CD4-positive, CD25-positive, alpha-beta regulatory T cell (primary cell): Measurements from ENCODE around the gene AUP1. TPM values are rescaled to one million over a fixed set of nuclear protein-coding genes. Genes with fewer than 3 reads are reported as not detected.
"Not testable (repeated sequence)": the region's sequence is repeated elsewhere in the genome, so short reads cannot be mapped to it uniquely, and the experiment has no call there.

Source experiments
- ATAC-seq, 2 donors: fragments of 150-1000 bp; cut with Tn5 transposase; one replicate each; pipeline ENCODE4 v1.10.0; 2021; ENCODE audit warnings: low read depth in 2 of 2, moderate number of reproducible peaks in 2 of 2, moderate library complexity in 1 of 2
- DNase-seq, 3 donors: peaks; one replicate each; pipeline versions ENCODE4 v3.0.0 to v3.0.0-alpha.2; 2012 to 2022; ENCODE audit warnings: mixed read lengths in 1 of 3
- H3K27ac ChIP-seq: one replicate; pipeline ENCODE4 v1.7.0; 2013; ENCODE audit warnings: mild to moderate bottlenecking, low read length; ENCODE audit not compliant: insufficient read depth, poor library complexity, severe bottlenecking
- H3K27me3 ChIP-seq: one replicate; pipeline ENCODE4 v1.7.0; 2013; ENCODE audit warnings: low read length; ENCODE audit not compliant: control insufficient read depth, insufficient read depth
- H3K36me3 ChIP-seq: one replicate; pipeline ENCODE4 v1.7.0; 2013; ENCODE audit warnings: mild to moderate bottlenecking, low read length, moderate library complexity; ENCODE audit not compliant: control insufficient read depth, insufficient read depth
- H3K4me1 ChIP-seq: 2 replicates; pipeline ENCODE4 v1.7.0; 2013; ENCODE audit warnings: mild to moderate bottlenecking, low read length; ENCODE audit not compliant: insufficient read depth, control insufficient read depth, poor library complexity, severe bottlenecking
- H3K4me3 ChIP-seq: one replicate; pipeline ENCODE4 v1.7.0; 2013; ENCODE audit warnings: low read depth, mild to moderate bottlenecking, low read length, moderate library complexity
- H3K9me3 ChIP-seq, 2 experiments: 1 replicate in 1 of 2; 2 replicates in 1 of 2; pipeline ENCODE4 v1.7.0; 2013; ENCODE audit warnings: low read length in 2 of 2, mild to moderate bottlenecking in 1 of 2, moderate library complexity in 1 of 2; ENCODE audit not compliant: control insufficient read depth in 2 of 2
- H3K27ac Mint-ChIP-seq, 3 donors: one replicate each; pipeline ENCODE4 v1.8.0; 2020 to 2022; ENCODE audit warnings: mild to moderate bottlenecking in 3 of 3, mixed read lengths in 3 of 3, moderate library complexity in 2 of 3
- H3K27me3 Mint-ChIP-seq: one replicate; pipeline ENCODE4 v1.8.0; 2022; ENCODE audit warnings: mild to moderate bottlenecking, mixed read lengths
- H3K36me3 Mint-ChIP-seq: one replicate; pipeline ENCODE4 v1.8.0; 2020; ENCODE audit warnings: mixed read lengths
- H3K4me1 Mint-ChIP-seq, 4 donors: one replicate each; pipeline ENCODE4 v1.8.0; 2020 to 2022; ENCODE audit warnings: mixed read lengths in 4 of 4, mild to moderate bottlenecking in 1 of 4
- H3K4me3 Mint-ChIP-seq, 4 donors: one replicate each; pipeline ENCODE4 v1.8.0; 2020 to 2022; ENCODE audit warnings: mild to moderate bottlenecking in 4 of 4, mixed read lengths in 4 of 4, moderate library complexity in 3 of 4
- H3K9me3 Mint-ChIP-seq, 7 donors: one replicate each; pipeline ENCODE4 v1.8.0; 2020 to 2022; ENCODE audit warnings: mixed read lengths in 7 of 7, mild to moderate bottlenecking in 3 of 7, moderate library complexity in 2 of 7
- polyA plus RNA-seq, 4 donors: library from polyadenylated mRNA; unstranded; fragments of 300-500 nt; fragmentation: Illumina TruSeq; gene quantifications; one replicate each; pipeline ENCODE4 v1.2.3, GENCODE V29; 2021
- total RNA-seq: library from RNA; stranded (reverse); gene quantifications from one replicate; pipeline ENCODE4 v1.2.3, GENCODE V29; 2022

AUP1 gene
- total and polyA plus RNA-seq, 5 donors from 2014 or later = 85.7 to 183 (median 108) TPM

DNA sequence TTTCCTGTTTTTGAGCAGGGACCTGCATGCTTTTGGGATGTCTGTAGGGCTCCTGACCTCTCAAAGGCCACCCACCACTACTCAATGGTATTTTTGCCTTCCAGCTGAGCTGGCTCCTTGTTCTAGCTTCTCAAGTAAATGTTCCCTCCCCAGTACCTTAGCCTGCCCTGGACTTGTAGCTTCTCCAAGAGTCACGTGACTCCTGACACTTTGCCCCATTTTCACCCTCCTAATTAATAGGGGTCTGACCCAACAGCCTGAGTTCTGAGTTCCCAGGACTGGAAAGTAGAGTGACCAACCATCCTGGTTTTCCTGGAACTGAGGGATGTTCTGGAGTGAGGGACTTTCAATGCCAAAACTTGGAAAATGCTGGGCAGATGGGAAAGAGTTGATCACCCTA, 34.1 kb downstream of the AUP1 start:
- DNase-seq = no peak
- Histone ChIP-seq H3K27me3 (no peaks in the 10 kb centered on the region), H3K4me3 (no peak overlapping the region), H3K4me1 (peaks cover 23% of the 10 kb centered on the region), H3K36me3 (peaks cover 31% of the 10 kb centered on the region), H3K27ac (no peak overlapping the region), H3K9me3 (no peaks in the 10 kb centered on the region)
- Mint-ChIP-seq H3K36me3 (peaks cover 30% of the 10 kb centered on the region), H3K4me1 (peaks cover 0 to 29% (median 9%) of the 10 kb centered on the region in 4 donors), H3K27ac (no peak overlapping the region), H3K4me3 (peak overlapping the region in 1 of 4 donors; percentile 56), H3K27me3 (peaks cover 23% of the 10 kb centered on the region), H3K9me3 (no peaks in the 10 kb centered on the region)
- no peak for ATAC-seq

DNA sequence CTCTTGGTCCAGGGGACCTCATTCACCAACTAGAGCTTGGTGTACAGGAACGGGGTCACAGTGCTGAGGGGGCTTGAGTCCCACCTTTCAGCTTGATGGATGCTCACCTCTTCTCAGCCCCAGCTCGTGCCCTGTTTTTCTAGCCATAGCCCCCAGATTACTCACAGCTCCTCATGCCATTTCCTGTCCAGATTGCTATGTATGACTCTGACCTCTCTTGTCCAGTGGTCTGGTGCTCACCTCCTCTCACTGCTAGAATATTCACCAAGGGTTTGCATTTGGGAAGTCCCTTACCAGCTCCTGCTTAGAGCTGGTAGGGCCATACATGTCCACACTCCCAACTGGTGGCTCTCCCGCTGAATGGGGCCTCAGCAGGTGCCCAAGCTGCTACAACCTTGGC, 36.0 kb downstream of the AUP1 start:
- peaks cover 42% of the 10 kb centered on the region for H3K36me3 Mint-ChIP-seq

DNA sequence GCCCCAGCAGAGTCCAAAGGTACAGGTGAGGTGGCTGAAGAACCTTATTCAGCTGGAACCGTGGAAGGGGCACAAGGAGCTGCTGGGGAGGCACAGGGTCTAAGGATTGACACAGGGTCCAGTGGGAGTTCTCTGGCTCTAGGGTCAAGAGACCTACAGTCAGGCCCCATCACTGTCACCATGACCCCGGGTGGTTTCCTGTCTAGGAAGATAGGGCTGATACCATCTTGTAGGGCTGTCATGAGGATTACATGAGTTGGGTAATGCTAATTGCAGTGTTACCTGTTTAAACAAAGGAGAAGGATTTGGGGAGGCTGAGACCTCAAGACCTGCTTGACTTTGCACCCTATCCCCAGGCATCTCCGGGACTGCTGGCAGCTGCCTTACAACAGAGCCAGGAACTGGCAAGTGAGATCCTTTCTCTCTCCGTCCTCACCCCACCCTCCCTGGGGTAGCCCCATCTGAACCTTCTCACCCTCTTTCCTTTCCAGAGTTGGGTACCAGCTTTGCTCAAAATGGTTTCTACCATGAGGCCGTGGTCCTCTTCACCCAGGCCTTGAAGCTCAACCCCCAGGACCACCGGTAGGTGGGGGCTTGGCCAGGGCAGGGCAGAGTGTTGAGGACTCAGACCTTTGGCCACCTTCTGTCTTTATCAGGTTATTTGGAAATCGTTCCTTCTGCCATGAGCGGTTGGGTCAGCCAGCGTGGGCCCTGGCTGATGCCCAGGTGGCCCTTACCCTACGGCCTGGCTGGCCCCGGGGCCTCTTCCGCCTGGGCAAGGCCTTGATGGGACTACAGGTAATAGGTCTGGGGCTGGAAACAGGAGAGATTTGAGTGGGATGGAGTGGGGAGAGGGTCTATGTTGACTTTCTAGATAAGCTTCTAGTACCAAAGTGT, 37.6 kb downstream of the AUP1 start:
- DNase-seq (no peak), ATAC-seq (no peak)
- Mint-ChIP-seq H3K9me3 (peaks cover 0 to 2% (median 0%) of the 10 kb centered on the region in 7 donors), H3K27me3 (no peaks in the 10 kb centered on the region), H3K4me1 (peaks cover 0 to 7% (median 3%) of the 10 kb centered on the region in 4 donors), H3K36me3 (peaks cover 43% of the 10 kb centered on the region), H3K4me3 (no peak overlapping the region), H3K27ac (no peak overlapping the region)
- no peaks in the 10 kb centered on the region for H3K9me3 ChIP-seq
- no peaks in the 10 kb centered on the region for H3K4me1 ChIP-seq
- no peak overlapping the region for H3K27ac ChIP-seq
- no peak overlapping the region for H3K4me3 ChIP-seq
- no peaks in the 10 kb centered on the region for H3K27me3 ChIP-seq
- H3K36me3 ChIP-seq = peaks cover 47% of the 10 kb centered on the region

More for the DNA sequence above, 36.0 kb downstream of the AUP1 start:
- no peaks in the 10 kb centered on the region for H3K9me3 ChIP-seq
- H3K4me1 ChIP-seq = peaks cover 11% of the 10 kb centered on the region
- H3K27me3 ChIP-seq = no peaks in the 10 kb centered on the region
- ATAC-seq (no peak), DNase-seq (no peak)
- H3K4me3 Mint-ChIP-seq = no peak overlapping the region
- peaks cover 42% of the 10 kb centered on the region for H3K36me3 ChIP-seq
- H3K27ac Mint-ChIP-seq = peak overlapping the region in 2 of 3 donors; percentile 39 to 64
- H3K27me3 Mint-ChIP-seq = peaks cover 7% of the 10 kb centered on the region
- H3K4me1 Mint-ChIP-seq = peaks cover 0 to 16% (median 9%) of the 10 kb centered on the region in 4 donors
- H3K9me3 Mint-ChIP-seq = peaks cover 0 to 2% (median 0%) of the 10 kb centered on the region in 7 donors
- no peak overlapping the region for H3K4me3 ChIP-seq
- no peak overlapping the region for H3K27ac ChIP-seq

DNA sequence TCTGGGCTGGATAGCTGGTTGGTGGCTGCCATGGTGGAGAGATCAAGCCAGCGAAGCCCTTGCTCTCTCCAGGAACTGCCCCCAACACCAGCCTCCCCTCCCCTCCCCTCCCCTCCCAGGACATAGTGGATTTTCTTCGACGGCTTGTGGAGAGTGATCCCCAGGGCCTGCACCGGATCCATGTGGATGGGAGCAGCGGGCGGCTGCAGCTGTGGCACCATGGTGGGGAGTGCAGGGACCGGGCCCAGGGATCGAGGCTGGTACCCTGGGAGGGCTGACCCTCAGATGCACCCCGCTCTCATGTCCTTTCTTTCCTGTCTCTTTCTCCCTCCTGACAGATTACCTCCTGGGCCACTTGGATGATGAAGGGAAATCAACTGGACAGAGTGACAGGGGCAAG, 39.6 kb downstream of the AUP1 start:
- no peak for DNase-seq
- H3K36me3 Mint-ChIP-seq = peaks cover 42% of the 10 kb centered on the region
- H3K4me3 Mint-ChIP-seq = no peak overlapping the region
- no peaks in the 10 kb centered on the region for H3K27me3 ChIP-seq
- no peak overlapping the region for H3K27ac Mint-ChIP-seq
- peaks cover 59% of the 10 kb centered on the region for H3K36me3 ChIP-seq
- no peak overlapping the region for H3K4me3 ChIP-seq
- H3K4me1 ChIP-seq = no peaks in the 10 kb centered on the region
- peaks cover 0 to 13% (median 7%) of the 10 kb centered on the region in 4 donors for H3K4me1 Mint-ChIP-seq
- H3K9me3 Mint-ChIP-seq = peaks cover 0 to 2% (median 0%) of the 10 kb centered on the region in 7 donors
- no peak overlapping the region for H3K27ac ChIP-seq
- no peak for ATAC-seq
- no peaks in the 10 kb centered on the region for H3K9me3 ChIP-seq
- H3K27me3 Mint-ChIP-seq = no peaks in the 10 kb centered on the region

DNA sequence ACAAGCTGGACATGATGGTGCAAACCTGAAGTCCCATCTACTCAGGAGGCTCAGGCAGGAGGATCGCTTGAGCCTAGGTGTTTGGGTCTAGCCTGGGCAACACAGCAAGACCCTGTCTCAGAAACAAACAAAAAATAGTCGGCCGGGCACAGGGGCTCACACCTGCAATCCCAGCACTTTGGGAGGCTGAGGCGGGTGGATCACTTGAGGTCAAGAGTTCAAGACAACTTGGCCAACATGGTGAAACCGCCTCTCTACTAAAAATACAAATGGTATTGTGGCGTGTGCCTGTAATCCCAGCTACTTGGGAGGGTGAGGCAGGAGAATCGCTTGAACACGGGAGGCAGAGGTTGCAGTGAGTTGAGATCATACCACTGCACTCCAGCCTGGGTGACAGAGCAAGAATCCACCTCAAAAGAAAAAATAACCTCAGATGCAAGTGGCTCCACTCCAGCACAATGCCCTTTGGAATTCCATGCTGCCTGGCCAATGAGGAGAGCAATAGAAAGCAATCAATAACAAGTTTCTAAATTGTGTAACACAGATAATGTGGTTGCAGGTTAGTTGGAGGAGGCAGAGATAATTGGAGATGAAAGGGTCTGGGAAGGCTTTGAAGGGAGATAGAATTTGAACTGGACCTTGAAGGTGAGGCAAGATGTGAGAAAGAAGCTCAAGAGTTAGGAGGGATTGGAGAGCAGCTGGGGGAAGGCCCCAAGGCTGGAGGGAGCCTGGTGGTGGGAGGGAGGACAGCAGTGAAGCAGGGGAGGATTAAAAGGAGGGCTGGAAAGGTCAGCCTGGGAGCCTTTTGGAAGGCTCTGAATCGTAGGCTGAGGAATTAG, 40.6 kb downstream of the AUP1 start:
- Mint-ChIP-seq H3K9me3 (peaks cover 0 to 2% (median 0%) of the 10 kb centered on the region in 7 donors), H3K27me3 (no peaks in the 10 kb centered on the region), H3K4me3 (no peak overlapping the region), H3K36me3 (peaks cover 36% of the 10 kb centered on the region), H3K27ac (no peak overlapping the region), H3K4me1 (peaks cover 0 to 17% (median 7%) of the 10 kb centered on the region in 4 donors)
- Histone ChIP-seq H3K27ac (no peak overlapping the region), H3K4me1 (no peaks in the 10 kb centered on the region), H3K36me3 (peaks cover 60% of the 10 kb centered on the region), H3K9me3 (no peaks in the 10 kb centered on the region), H3K4me3 (no peak overlapping the region), H3K27me3 (no peaks in the 10 kb centered on the region)
- DNase-seq (no peak), ATAC-seq (no peak)

DNA sequence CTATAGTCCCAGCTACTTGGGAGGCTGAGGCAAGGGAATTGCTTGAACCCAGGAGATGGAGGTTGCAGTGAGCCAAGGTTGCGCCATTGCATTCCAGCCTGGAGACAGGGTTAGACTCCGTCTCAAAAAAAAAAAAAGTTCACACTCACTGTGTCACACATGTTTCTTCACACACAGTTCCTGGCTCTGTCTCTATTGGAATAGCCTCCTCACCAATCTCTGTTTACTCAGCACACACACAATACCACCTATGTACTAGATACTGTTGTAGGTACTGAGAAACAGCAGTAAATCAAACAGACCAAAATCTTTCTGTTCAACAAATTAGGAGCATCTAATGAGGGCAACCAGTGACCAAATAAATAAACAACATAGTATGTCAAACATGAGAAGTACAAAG, 43.4 kb downstream of the AUP1 start:
- Histone ChIP-seq H3K27ac (no peak overlapping the region), H3K4me3 (no peak overlapping the region), H3K27me3 (no peaks in the 10 kb centered on the region), H3K9me3 (no peaks in the 10 kb centered on the region), H3K36me3 (peaks cover 36% of the 10 kb centered on the region), H3K4me1 (peaks cover 15% of the 10 kb centered on the region)
- DNase-seq = no peak
- H3K4me3 Mint-ChIP-seq = peak overlapping the region in 1 of 4 donors; percentile 61
- H3K36me3 Mint-ChIP-seq = peaks cover 30% of the 10 kb centered on the region
- peaks cover 0 to 2% (median 0%) of the 10 kb centered on the region in 7 donors for H3K9me3 Mint-ChIP-seq
- peaks cover 0 to 37% (median 19%) of the 10 kb centered on the region in 4 donors for H3K4me1 Mint-ChIP-seq
- no peak overlapping the region for H3K27ac Mint-ChIP-seq
- H3K27me3 Mint-ChIP-seq = no peaks in the 10 kb centered on the region
- no peak for ATAC-seq

DNA sequence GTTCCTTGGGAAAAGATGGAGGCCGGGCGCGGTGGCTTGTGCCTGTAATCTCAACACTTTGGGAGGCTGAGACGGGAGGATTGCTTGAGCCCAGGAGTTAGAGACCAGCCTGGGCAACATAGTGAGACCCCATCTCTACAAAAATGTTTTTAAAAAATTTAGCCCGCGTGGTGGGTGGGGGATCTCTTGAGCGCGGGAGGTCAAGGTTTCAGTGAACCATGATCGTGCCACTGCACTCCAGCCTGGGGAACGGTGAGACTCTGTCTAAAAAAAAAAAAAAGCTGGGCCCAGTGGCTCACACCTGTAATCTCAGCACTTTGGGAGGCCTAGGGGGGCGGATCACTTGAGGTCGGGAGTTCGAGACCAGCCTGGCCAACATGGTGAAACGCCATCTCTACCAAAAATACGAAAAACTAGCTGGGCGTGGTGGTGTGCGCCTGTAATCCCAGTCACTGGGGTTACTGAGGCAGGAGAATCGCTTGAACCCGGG, 45.8 kb downstream of the AUP1 start:
- DNase-seq, H3K27me3 Mint-ChIP-seq, H3K27me3 ChIP-seq, H3K9me3 ChIP-seq, H3K9me3 Mint-ChIP-seq, ATAC-seq: not testable (repeated sequence)
- Histone ChIP-seq H3K27ac (peak overlapping the region; percentile 91), H3K4me3 (peak overlapping the region; percentile 94), H3K36me3 (peaks cover 26% of the 10 kb centered on the region), H3K4me1 (peaks cover 22% of the 10 kb centered on the region)
- H3K36me3 Mint-ChIP-seq = peaks cover 18% of the 10 kb centered on the region
- peaks cover 0 to 53% (median 25%) of the 10 kb centered on the region in 4 donors for H3K4me1 Mint-ChIP-seq
- peak overlapping the region; percentile 98 to 100 (median 100) for H3K4me3 Mint-ChIP-seq
- peak overlapping the region; percentile 90 to 100 (median 99) for H3K27ac Mint-ChIP-seq
